HepG2 (cell line): Measurements from ENCODE around the gene IQCE. TPM values are rescaled to one million over a fixed set of nuclear protein-coding genes. Genes with fewer than 3 reads are reported as not detected.

Experiments used
- FOXM1 ChIP-seq: sonication (generic); formaldehyde crosslinking; IDR thresholded peaks from 2 replicates; pipeline ENCODE4 v1.5.0; 2020; ENCODE audit warnings: missing genetic modification reagents
- HNF4G ChIP-seq, 2 experiments: sonication (generic) in 1 of 2; formaldehyde crosslinking in 1 of 2; IDR thresholded peaks; 2 replicates each; pipeline versions ENCODE4 v1.4.0 to v1.6.1; 2011 to 2020; ENCODE audit warnings: borderline replicate concordance in 2 of 2, low read depth in 2 of 2, mild to moderate bottlenecking in 2 of 2, low read length in 1 of 2, missing genetic modification reagents in 1 of 2, moderate library complexity in 1 of 2
- HNRNPH1 ChIP-seq: fragments of 200-400 bp; formaldehyde crosslinking; optimal IDR thresholded peaks from 2 replicates; pipeline ENCODE3; 2017; ENCODE audit warnings: mild to moderate bottlenecking, low read depth, low read length
- NCOA2 ChIP-seq: sonication (generic); formaldehyde crosslinking; IDR thresholded peaks from 2 replicates; pipeline ENCODE4 v1.8.0; 2022; ENCODE audit warnings: inconsistent platforms
- NFAT5 ChIP-seq: sonication (generic); formaldehyde crosslinking; IDR thresholded peaks from 2 replicates; pipeline ENCODE4 v1.4.0; 2020; ENCODE audit warnings: missing genetic modification reagents
- SMAD9 ChIP-seq: sonication (generic); formaldehyde crosslinking; IDR thresholded peaks from 2 replicates; pipeline ENCODE4 v1.5.1; 2020; ENCODE audit warnings: mild to moderate bottlenecking, missing genetic modification reagents
- SOX5 ChIP-seq: IDR thresholded peaks from 2 replicates; pipeline ENCODE4 v1.6.1; 2016; ENCODE audit warnings: borderline replicate concordance
- TCF7L2 ChIP-seq: IDR thresholded peaks from 2 replicates; pipeline ENCODE4 v1.6.1; 2011; ENCODE audit warnings: mild to moderate bottlenecking, low read depth, low read length, moderate library complexity
- ZFX ChIP-seq: sonication (generic); formaldehyde crosslinking; IDR thresholded peaks from 2 replicates; pipeline ENCODE4 v1.4.0; 2020; ENCODE audit warnings: mild to moderate bottlenecking, low read depth, missing genetic modification reagents, moderate library complexity
- ZNF275 ChIP-seq: sonication (generic); formaldehyde crosslinking; IDR thresholded peaks from 2 replicates; pipeline ENCODE4 v1.8.0; 2022; ENCODE audit warnings: missing genetic modification reagents, mild to moderate bottlenecking, inconsistent platforms, borderline replicate concordance
- ZNF468 ChIP-seq: sonication (generic); formaldehyde crosslinking; IDR thresholded peaks from 2 replicates; pipeline ENCODE4 v1.8.0; 2022; ENCODE audit warnings: mild to moderate bottlenecking, moderate library complexity, missing genetic modification reagents
- ZNF556 ChIP-seq: sonication (generic); formaldehyde crosslinking; IDR thresholded peaks from 2 replicates; pipeline ENCODE4 v1.4.0; 2020; ENCODE audit warnings: mild to moderate bottlenecking, missing genetic modification reagents, borderline replicate concordance
- ZNF598 ChIP-seq: sonication (generic); formaldehyde crosslinking; IDR thresholded peaks from 2 replicates; pipeline ENCODE4 v1.5.1; 2020; ENCODE audit warnings: mild to moderate bottlenecking, missing genetic modification reagents, borderline replicate concordance
- polyA plus RNA-seq, 8 experiments: library from polyadenylated mRNA; depleted of rRNA in 3 of 8; stranded (reverse) in 7 of 8; unstranded in 1 of 8; fragments of >200 nt; fragmentation: Illumina TruSeq in 4 of 8; extraction: Trizol in 4 of 8; gene quantifications; 2 replicates each; pipeline versions ENCODE4 v1.2.1 to v1.2.3, GENCODE V29; 2011 to 2016; ENCODE audit warnings: low read depth in 4 of 8, missing spikeins in 1 of 8, mixed read lengths in 1 of 8; ENCODE audit not compliant: insufficient read depth in 1 of 8
- total RNA-seq, 5 experiments: library from RNA; depleted of rRNA; stranded (reverse); fragments of >200 nt; fragmentation: Illumina TruSeq; extraction: Trizol; gene quantifications; 2 replicates each; pipeline ENCODE4 v1.2.3, GENCODE V29; 2016; ENCODE audit warnings: low read depth in 1 of 5
- TF ChIP-seq, protein P1 (sequence below): sonication (generic); formaldehyde crosslinking; IDR thresholded peaks from 2 replicates; pipeline ENCODE4 v1.4.0; 2020; ENCODE audit warnings: mild to moderate bottlenecking, missing genetic modification reagents, borderline replicate concordance
- TF ChIP-seq, protein P2 (sequence below): sonication (generic); formaldehyde crosslinking; IDR thresholded peaks from 2 replicates; pipeline ENCODE4 v1.5.0; 2020; ENCODE audit warnings: mild to moderate bottlenecking, missing genetic modification reagents, moderate library complexity

IQCE gene
- total and polyA plus RNA-seq, 2 of the 13 experiments (the other 11 are each of a cell fraction or from before 2014, with no cell fraction given) = 1.5 to 2.5 TPM

- TF ChIP-seq, protein P1, sequence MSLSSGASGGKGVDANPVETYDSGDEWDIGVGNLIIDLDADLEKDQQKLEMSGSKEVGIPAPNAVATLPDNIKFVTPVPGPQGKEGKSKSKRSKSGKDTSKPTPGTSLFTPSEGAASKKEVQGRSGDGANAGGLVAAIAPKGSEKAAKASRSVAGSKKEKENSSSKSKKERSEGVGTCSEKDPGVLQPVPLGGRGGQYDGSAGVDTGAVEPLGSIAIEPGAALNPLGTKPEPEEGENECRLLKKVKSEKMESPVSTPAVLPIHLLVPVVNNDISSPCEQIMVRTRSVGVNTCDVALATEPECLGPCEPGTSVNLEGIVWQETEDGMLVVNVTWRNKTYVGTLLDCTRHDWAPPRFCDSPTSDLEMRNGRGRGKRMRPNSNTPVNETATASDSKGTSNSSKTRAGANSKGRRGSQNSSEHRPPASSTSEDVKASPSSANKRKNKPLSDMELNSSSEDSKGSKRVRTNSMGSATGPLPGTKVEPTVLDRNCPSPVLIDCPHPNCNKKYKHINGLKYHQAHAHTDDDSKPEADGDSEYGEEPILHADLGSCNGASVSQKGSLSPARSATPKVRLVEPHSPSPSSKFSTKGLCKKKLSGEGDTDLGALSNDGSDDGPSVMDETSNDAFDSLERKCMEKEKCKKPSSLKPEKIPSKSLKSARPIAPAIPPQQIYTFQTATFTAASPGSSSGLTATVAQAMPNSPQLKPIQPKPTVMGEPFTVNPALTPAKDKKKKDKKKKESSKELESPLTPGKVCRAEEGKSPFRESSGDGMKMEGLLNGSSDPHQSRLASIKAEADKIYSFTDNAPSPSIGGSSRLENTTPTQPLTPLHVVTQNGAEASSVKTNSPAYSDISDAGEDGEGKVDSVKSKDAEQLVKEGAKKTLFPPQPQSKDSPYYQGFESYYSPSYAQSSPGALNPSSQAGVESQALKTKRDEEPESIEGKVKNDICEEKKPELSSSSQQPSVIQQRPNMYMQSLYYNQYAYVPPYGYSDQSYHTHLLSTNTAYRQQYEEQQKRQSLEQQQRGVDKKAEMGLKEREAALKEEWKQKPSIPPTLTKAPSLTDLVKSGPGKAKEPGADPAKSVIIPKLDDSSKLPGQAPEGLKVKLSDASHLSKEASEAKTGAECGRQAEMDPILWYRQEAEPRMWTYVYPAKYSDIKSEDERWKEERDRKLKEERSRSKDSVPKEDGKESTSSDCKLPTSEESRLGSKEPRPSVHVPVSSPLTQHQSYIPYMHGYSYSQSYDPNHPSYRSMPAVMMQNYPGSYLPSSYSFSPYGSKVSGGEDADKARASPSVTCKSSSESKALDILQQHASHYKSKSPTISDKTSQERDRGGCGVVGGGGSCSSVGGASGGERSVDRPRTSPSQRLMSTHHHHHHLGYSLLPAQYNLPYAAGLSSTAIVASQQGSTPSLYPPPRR = 0 out of 2 replicates have a peak, but pooled peaks have one; percentile 21
- TF ChIP-seq NFAT5 (CRISPR knock-in tag) (no peak), HNF4G (IDR thresholded peaks at IDR 0.05; ENCODE audit: borderline replicate concordance, low read depth, low read length) (peak; percentile 12; the same call in 1 of the 2 replicates), HNF4G (CRISPR knock-in tag; IDR thresholded peaks at IDR 0.05; ENCODE audit: borderline replicate concordance, low read depth) (no peak), ZFX (CRISPR knock-in tag) (peak; percentile 79), TCF7L2 (no peak), ZNF468 (CRISPR knock-in tag) (no peak), FOXM1 (CRISPR knock-in tag) (no peak), HNRNPH1 (no peak), SMAD9 (CRISPR knock-in tag) (no peak), ZNF275 (no peak), SOX5 (CRISPR knock-in tag) (peak; percentile 29; the same call in 1 of the 2 replicates), NCOA2 (CRISPR knock-in tag) (peak; percentile 41; the same call in 1 of the 2 replicates), ZNF598 (CRISPR knock-in tag) (no peak), ZNF556 (no peak)
- TF ChIP-seq, protein P2, sequence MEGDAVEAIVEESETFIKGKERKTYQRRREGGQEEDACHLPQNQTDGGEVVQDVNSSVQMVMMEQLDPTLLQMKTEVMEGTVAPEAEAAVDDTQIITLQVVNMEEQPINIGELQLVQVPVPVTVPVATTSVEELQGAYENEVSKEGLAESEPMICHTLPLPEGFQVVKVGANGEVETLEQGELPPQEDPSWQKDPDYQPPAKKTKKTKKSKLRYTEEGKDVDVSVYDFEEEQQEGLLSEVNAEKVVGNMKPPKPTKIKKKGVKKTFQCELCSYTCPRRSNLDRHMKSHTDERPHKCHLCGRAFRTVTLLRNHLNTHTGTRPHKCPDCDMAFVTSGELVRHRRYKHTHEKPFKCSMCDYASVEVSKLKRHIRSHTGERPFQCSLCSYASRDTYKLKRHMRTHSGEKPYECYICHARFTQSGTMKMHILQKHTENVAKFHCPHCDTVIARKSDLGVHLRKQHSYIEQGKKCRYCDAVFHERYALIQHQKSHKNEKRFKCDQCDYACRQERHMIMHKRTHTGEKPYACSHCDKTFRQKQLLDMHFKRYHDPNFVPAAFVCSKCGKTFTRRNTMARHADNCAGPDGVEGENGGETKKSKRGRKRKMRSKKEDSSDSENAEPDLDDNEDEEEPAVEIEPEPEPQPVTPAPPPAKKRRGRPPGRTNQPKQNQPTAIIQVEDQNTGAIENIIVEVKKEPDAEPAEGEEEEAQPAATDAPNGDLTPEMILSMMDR = no peak
Measured at GRCh38 chr7:2637505-2638223, 78.9 kb downstream of the IQCE start (continued).
